Activated naive CD8-positive, alpha-beta T cell (primary cell): Measurements from ENCODE around the gene ZSWIM6.
"Not testable (repeated sequence)": the region's sequence is repeated elsewhere in the genome, so short reads cannot be mapped to it uniquely, and the experiment has no call there.

Experiments used
- H3K27ac Mint-ChIP-seq: one replicate; pipeline ENCODE4 v1.8.0; 2021; ENCODE audit warnings: mixed read lengths
- H3K27me3 Mint-ChIP-seq: one replicate; pipeline ENCODE4 v1.8.0; 2021; ENCODE audit warnings: mixed read lengths
- H3K36me3 Mint-ChIP-seq: one replicate; pipeline ENCODE4 v1.8.0; 2021; ENCODE audit warnings: mixed read lengths
- H3K4me1 Mint-ChIP-seq: one replicate; pipeline ENCODE4 v1.8.0; 2021; ENCODE audit warnings: low read depth, mixed read lengths
- H3K4me3 Mint-ChIP-seq: one replicate; pipeline ENCODE4 v1.8.0; 2021; ENCODE audit warnings: mild to moderate bottlenecking, mixed read lengths
- H3K9me3 Mint-ChIP-seq: one replicate; pipeline ENCODE4 v1.8.0; 2021; ENCODE audit warnings: low read depth, mixed read lengths

Gene ZSWIM6

GRCh38 chr5:61412361-61412760, 80.3 kb downstream of the ZSWIM6 start:
- Mint-ChIP-seq H3K27ac (no peak overlapping the region), H3K4me3 (no peak overlapping the region), H3K4me1 (peaks cover 50% of the 10 kb centered on the region), H3K9me3 (no peaks in the 10 kb centered on the region), H3K36me3 (no peaks in the 10 kb centered on the region), H3K27me3 (no peaks in the 10 kb centered on the region)

DNA sequence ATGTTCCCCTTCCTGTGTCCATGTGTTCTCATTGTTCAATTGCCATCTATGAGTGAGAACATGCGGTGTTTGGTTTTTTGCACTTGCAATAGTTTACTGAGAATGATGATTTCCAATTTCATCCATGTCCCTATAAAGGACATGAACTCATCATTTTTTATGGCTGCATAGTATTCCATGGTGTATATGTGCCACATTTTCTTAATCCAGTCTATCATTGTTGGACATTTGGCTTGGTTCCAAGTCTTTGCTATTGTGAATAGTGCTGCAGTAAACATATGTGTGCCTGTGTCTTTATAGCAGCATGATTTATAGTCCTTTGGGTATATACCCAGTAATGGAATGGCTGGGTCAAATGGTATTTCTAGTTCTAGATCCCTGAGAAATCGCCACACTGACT, 81.1 kb downstream of the ZSWIM6 start:
- not testable (repeated sequence) for H3K9me3 Mint-ChIP-seq, H3K36me3 Mint-ChIP-seq, H3K27ac Mint-ChIP-seq, H3K27me3 Mint-ChIP-seq, H3K4me3 Mint-ChIP-seq
- H3K4me1 Mint-ChIP-seq, result peaks cover 46% of the 10 kb centered on the region

- peaks cover 37% of the 10 kb centered on the region for H3K4me1 Mint-ChIP-seq
Measured at GRCh38 chr5:61414806-61415205, 82.7 kb downstream of the ZSWIM6 start.

DNA sequence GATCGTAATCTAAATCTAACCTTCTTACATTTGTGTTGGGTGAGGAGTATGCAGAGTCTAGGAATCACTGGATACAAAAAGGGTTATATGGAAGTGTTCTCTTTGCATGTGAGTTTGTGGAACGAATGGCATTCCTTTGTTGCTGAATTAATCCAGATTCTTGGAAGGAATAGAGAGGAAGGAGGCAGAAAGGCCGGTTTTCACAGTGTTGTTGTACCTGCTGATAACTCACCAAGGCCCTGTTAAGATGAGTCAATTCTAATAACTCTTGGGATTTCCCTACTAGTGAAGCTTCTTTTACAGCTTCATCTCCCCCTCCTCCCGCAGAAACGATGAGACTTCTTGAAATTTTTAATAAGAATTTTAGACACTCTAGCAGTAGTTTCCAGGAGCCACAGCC, 84.0 kb downstream of the ZSWIM6 start:
- H3K4me3 Mint-ChIP-seq, result no peak overlapping the region
- H3K36me3 Mint-ChIP-seq, result no peaks in the 10 kb centered on the region
- H3K27me3 Mint-ChIP-seq, result no peaks in the 10 kb centered on the region
- peaks cover 38% of the 10 kb centered on the region for H3K4me1 Mint-ChIP-seq
- H3K9me3 Mint-ChIP-seq, result no peaks in the 10 kb centered on the region
- no peak overlapping the region for H3K27ac Mint-ChIP-seq

More at GRCh38 chr5:61414806-61415205, 82.7 kb downstream of the ZSWIM6 start:
- Mint-ChIP-seq H3K36me3 (no peaks in the 10 kb centered on the region), H3K9me3 (no peaks in the 10 kb centered on the region), H3K27me3 (no peaks in the 10 kb centered on the region), H3K4me3 (no peak overlapping the region), H3K27ac (no peak overlapping the region)

DNA sequence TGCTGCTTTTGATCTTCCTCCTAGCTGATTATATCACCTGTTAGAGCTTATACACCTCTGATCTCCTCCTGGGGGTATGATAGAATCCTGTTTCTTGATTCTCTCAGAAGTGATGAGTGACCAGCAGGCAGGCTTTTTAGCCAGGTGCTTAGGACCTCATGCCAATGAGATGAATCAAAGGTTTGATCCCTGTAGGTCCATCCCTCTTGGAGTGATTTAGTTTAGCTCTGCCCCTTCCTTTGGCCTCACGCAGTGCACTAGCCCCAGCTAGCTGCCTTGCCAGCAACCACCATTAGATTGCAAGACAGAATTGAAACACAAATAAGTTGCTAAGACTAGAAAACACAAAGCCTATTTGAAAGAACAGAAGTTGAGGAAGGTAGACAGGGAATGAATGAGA, 84.4 kb downstream of the ZSWIM6 start:
- Mint-ChIP-seq H3K27me3 (no peaks in the 10 kb centered on the region), H3K9me3 (peaks cover 4% of the 10 kb centered on the region), H3K27ac (no peak overlapping the region), H3K36me3 (peaks cover 3% of the 10 kb centered on the region), H3K4me3 (no peak overlapping the region), H3K4me1 (peaks cover 38% of the 10 kb centered on the region)

GRCh38 chr5:61417340-61417739, 85.3 kb downstream of the ZSWIM6 start:
- H3K4me1 Mint-ChIP-seq, result peaks cover 38% of the 10 kb centered on the region
- no peak overlapping the region for H3K27ac Mint-ChIP-seq
- H3K9me3 Mint-ChIP-seq, result peaks cover 6% of the 10 kb centered on the region
- no peak overlapping the region for H3K4me3 Mint-ChIP-seq
- peaks cover 3% of the 10 kb centered on the region for H3K36me3 Mint-ChIP-seq
- no peaks in the 10 kb centered on the region for H3K27me3 Mint-ChIP-seq

DNA sequence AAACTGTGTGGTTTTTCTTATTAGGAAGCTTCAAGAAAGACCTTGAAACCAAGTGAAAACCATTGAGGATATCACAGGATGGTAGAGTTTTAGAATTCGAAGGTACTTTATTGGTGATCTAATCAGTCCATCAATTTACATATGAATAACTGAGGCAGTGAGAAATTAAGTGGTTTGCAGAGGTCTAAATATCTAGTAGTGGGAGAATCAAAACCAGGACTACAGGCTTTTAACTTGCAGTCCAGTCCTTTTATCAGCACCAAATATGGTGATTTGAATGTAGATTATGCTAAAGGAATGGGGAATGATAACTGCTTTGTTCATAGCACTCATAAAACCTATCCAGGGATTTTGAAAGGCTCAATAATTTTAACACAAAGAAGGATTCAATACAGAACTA, 85.8 kb downstream of the ZSWIM6 start:
- Mint-ChIP-seq H3K36me3 (peaks cover 3% of the 10 kb centered on the region), H3K9me3 (peaks cover 6% of the 10 kb centered on the region), H3K4me1 (peaks cover 40% of the 10 kb centered on the region)

GRCh38 chr5:61419106-61419505, 87.0 kb downstream of the ZSWIM6 start:
- H3K4me3 Mint-ChIP-seq, result no peak overlapping the region
- H3K27me3 Mint-ChIP-seq, result no peaks in the 10 kb centered on the region
- H3K27ac Mint-ChIP-seq, result no peak overlapping the region
- peaks cover 3% of the 10 kb centered on the region for H3K36me3 Mint-ChIP-seq
- H3K9me3 Mint-ChIP-seq, result peaks cover 6% of the 10 kb centered on the region
- H3K4me1 Mint-ChIP-seq, result peaks cover 47% of the 10 kb centered on the region

More for the DNA sequence above, 85.8 kb downstream of the ZSWIM6 start:
- Mint-ChIP-seq H3K4me3 (no peak overlapping the region), H3K27me3 (no peaks in the 10 kb centered on the region), H3K27ac (no peak overlapping the region)

- Mint-ChIP-seq H3K27me3 (no peaks in the 10 kb centered on the region), H3K4me1 (peaks cover 48% of the 10 kb centered on the region), H3K27ac (no peak overlapping the region), H3K9me3 (peaks cover 6% of the 10 kb centered on the region), H3K36me3 (peaks cover 3% of the 10 kb centered on the region), H3K4me3 (no peak overlapping the region)
Measured at GRCh38 chr5:61420016-61420415, 88.0 kb downstream of the ZSWIM6 start.

GRCh38 chr5:61421262-61421661, 89.2 kb downstream of the ZSWIM6 start:
- H3K4me3 Mint-ChIP-seq, H3K9me3 Mint-ChIP-seq, H3K36me3 Mint-ChIP-seq, H3K27ac Mint-ChIP-seq, H3K27me3 Mint-ChIP-seq: not testable (repeated sequence)
- peaks cover 40% of the 10 kb centered on the region for H3K4me1 Mint-ChIP-seq

DNA sequence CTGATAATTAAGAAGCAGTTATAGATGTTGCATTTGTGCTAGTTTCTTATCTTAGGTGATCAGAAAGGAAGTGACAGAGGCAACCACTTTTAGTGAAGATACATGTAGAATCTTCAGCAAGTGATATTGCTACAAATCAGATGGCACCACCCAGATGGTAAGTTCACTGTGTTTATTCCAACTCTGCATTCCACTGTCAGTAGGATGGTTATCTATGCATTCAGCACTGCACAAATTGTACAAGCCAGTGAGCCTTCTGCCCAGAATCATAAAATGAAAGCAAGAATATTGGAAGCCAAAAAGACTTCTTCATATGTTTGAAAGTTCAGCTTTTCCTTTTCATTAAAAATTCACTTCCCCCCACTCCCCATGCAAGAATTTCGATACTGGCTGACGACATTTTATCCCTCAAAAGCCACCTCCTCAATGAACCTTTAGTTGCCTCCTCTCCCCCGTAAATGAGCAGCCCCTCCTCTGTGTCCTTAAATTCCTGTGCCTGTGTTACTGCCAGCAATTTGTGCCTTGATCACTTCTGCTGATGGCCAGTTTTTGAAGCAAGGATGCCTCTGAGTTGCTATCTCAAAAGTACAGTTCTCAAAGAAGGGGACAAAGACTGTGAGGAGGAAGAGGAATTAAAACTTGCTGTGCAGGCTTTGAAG, 91.6 kb downstream of the ZSWIM6 start:
- H3K9me3 Mint-ChIP-seq, result peaks cover 6% of the 10 kb centered on the region
- H3K36me3 Mint-ChIP-seq, result peaks cover 3% of the 10 kb centered on the region
- peaks cover 32% of the 10 kb centered on the region for H3K4me1 Mint-ChIP-seq
- H3K27me3 Mint-ChIP-seq, result no peaks in the 10 kb centered on the region
- H3K4me3 Mint-ChIP-seq, result no peak overlapping the region
- no peak overlapping the region for H3K27ac Mint-ChIP-seq

DNA sequence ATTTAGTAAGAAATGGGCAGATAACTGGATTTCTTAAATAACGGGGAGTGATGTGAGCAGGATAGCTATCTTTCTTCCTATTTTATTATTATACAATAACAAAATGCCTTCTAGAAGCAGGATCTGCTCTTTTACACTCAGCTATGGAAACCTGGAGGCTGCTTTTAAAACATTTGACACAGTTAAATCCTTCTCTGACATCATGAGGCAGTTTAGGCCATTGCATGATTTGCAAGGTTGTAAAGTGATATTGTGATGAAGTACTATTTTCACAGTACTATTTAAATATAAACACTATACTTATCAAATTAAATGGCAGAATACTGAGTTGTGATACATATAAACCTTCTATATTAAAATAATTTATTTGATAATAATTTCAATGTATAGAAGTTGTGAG, 93.9 kb downstream of the ZSWIM6 start:
- Mint-ChIP-seq H3K9me3 (peaks cover 6% of the 10 kb centered on the region), H3K4me1 (peaks cover 30% of the 10 kb centered on the region), H3K4me3 (no peak overlapping the region), H3K27ac (no peak overlapping the region), H3K27me3 (no peaks in the 10 kb centered on the region), H3K36me3 (peaks cover 5% of the 10 kb centered on the region)

- Mint-ChIP-seq H3K27ac (no peak overlapping the region), H3K27me3 (no peaks in the 10 kb centered on the region)
Measured at GRCh38 chr5:61429906-61430305, 97.8 kb downstream of the ZSWIM6 start.

DNA sequence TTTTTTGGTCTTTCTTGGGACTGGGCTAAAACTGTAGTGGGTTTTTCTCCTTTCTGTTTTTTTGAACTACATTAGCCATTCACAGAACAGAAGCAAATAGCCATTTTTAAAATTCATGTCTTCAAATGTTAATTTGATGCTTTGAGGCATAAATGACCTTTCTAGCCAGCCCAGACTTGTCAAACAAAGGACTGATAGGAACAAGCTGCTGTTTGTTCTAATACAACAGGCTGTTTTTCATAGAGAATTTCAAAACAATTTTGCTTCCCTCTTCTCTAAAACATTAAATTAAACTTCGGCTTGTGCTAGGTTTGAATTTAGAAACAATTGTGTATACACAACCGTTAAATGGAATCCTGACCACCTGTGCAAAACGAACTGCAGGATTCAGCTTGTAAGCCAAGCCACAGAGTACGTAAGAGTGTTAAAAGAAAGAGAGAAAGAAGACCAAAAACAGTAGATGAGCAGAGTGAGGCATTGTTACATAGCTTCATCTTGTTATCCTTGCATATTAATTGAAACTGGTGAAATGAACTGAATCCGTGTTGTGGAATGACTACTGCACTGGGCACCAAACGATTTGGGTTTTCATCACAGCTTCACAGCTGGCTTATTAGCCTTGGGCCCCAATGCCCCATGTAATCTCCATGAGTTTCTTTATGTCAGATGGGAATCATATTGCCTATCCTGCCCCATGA, 100.0 kb downstream of the ZSWIM6 start:
- peaks cover 3% of the 10 kb centered on the region for H3K36me3 Mint-ChIP-seq
- no peak overlapping the region for H3K4me3 Mint-ChIP-seq

More at GRCh38 chr5:61429906-61430305, 97.8 kb downstream of the ZSWIM6 start:
- Mint-ChIP-seq H3K4me1 (peaks cover 16% of the 10 kb centered on the region), H3K36me3 (peaks cover 3% of the 10 kb centered on the region), H3K9me3 (no peaks in the 10 kb centered on the region), H3K4me3 (no peak overlapping the region)

DNA sequence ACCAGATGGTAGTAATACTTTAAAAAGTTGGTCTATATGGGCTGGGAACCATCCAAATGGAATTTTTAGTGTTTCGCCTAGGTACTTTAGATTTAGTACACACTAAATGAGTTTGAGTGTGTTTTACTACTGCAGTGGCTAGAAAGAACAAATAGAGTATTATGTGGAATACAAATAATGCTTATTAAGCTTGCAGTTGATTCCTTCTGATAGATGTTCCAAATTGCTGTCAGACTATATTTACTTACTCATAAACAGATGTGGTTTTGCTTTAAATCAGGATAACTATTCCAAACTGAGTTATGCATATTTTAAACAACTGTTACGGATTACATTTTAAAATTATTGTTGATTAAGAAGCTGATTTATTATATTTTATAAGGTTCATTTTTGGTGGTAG, 103.3 kb downstream of the ZSWIM6 start:
- Mint-ChIP-seq H3K4me3 (no peak overlapping the region), H3K9me3 (peaks cover 9% of the 10 kb centered on the region), H3K36me3 (peaks cover 12% of the 10 kb centered on the region), H3K4me1 (peaks cover 7% of the 10 kb centered on the region), H3K27ac (no peak overlapping the region), H3K27me3 (no peaks in the 10 kb centered on the region)

More for the DNA sequence above, 100.0 kb downstream of the ZSWIM6 start:
- H3K27me3 Mint-ChIP-seq, result no peaks in the 10 kb centered on the region
- no peaks in the 10 kb centered on the region for H3K9me3 Mint-ChIP-seq
- no peak overlapping the region for H3K27ac Mint-ChIP-seq
- peaks cover 17% of the 10 kb centered on the region for H3K4me1 Mint-ChIP-seq
